Prostate gland (tissue), 2 donors: ENCODE results near the gene SLC2A2.

Source experiments
- CTCF ChIP-seq, 4 experiments: fragments of 200-600 bp in 2 of 4; fragments of 450-650 bp in 2 of 4; sonication (generic) in 2 of 4; IDR thresholded peaks; 1 replicate in 3 of 4; 2 replicates in 1 of 4; pipeline ENCODE4 v1.5.1; 2016 to 2019; ENCODE audit warnings: antibody characterized with exemption in 4 of 4, mild to moderate bottlenecking in 2 of 4, moderate library complexity in 2 of 4
- POLR2AphosphoS5 ChIP-seq: sonication (generic); formaldehyde crosslinking; IDR thresholded peaks from one replicate; pipeline ENCODE4 v1.6.1; 2017; ENCODE audit warnings: antibody characterized with exemption

GRCh38 chr3:171005648-171006047 is 20.9 kb downstream of the SLC2A2 start:
- TF ChIP-seq CTCF (IDR thresholded peaks at IDR 0.05) (no peak), POLR2AphosphoS5 (no peak)
